A549 (cell line): ENCODE data around the gene TMTC2.

Experiments used
- BHLHE40 ChIP-seq: IDR thresholded peaks from 2 replicates; pipeline ENCODE4 v1.6.1; 2012; ENCODE audit warnings: low read depth, low read length, inconsistent platforms
- CTCF ChIP-seq: fragments of >200 bp; sonication (Bioruptor Twin); formaldehyde crosslinking; IDR thresholded peaks from 3 replicates; pipeline ENCODE4 v1.5.1; 2016
- EP300 ChIP-seq, 2 experiments: fragments of >200 bp; sonication (Bioruptor Twin); formaldehyde crosslinking; IDR thresholded peaks; 2 replicates in 1 of 2; 3 replicates in 1 of 2; pipeline ENCODE4 v1.6.1; 2016 to 2017
- FOSL2 ChIP-seq, 2 experiments: fragments of 450-650 bp in 1 of 2; fragments of >200 bp in 1 of 2; sonication (Bioruptor Twin) in 1 of 2; formaldehyde crosslinking; IDR thresholded peaks; 2 replicates each; pipeline versions ENCODE4 v1.5.0 to v1.6.1; 2016 to 2020; ENCODE audit warnings: mild to moderate bottlenecking in 1 of 2, moderate library complexity in 1 of 2
- MYC ChIP-seq: IDR thresholded peaks from 2 replicates; pipeline ENCODE4 v1.6.1; 2012; ENCODE audit warnings: mild to moderate bottlenecking, inconsistent platforms, low read length, improper control_type of control experiment, borderline replicate concordance
- PHF8 ChIP-seq: fragments of 200-600 bp; sonication (generic); IDR thresholded peaks from 2 replicates; pipeline ENCODE4 v1.6.1; 2016; ENCODE audit warnings: low read depth, mild to moderate bottlenecking, antibody characterized with exemption, moderate library complexity, borderline replicate concordance
- POLR2A ChIP-seq: IDR thresholded peaks from 2 replicates; pipeline ENCODE4 v1.6.1; 2012; ENCODE audit warnings: mild to moderate bottlenecking, low read length
- RCOR1 ChIP-seq: fragments of 150-350 bp; IDR thresholded peaks from 2 replicates; pipeline ENCODE4 v1.6.1; 2014; ENCODE audit warnings: antibody characterized with exemption, low read length, low read depth
- SMC3 ChIP-seq: fragments of >200 bp; sonication (Bioruptor Twin); formaldehyde crosslinking; IDR thresholded peaks from 3 replicates; pipeline ENCODE4 v1.6.1; 2018; ENCODE audit warnings: inconsistent platforms
- TF ChIP-seq, protein P1 (sequence below): fragments of 200-600 bp; sonication (generic); IDR thresholded peaks from 2 replicates; pipeline ENCODE4 v1.6.1; 2016; ENCODE audit warnings: antibody characterized with exemption, mild to moderate bottlenecking, moderate library complexity
- TF ChIP-seq, protein P2 (sequence below): IDR thresholded peaks from 2 replicates; pipeline ENCODE4 v1.6.1; 2012

DNA sequence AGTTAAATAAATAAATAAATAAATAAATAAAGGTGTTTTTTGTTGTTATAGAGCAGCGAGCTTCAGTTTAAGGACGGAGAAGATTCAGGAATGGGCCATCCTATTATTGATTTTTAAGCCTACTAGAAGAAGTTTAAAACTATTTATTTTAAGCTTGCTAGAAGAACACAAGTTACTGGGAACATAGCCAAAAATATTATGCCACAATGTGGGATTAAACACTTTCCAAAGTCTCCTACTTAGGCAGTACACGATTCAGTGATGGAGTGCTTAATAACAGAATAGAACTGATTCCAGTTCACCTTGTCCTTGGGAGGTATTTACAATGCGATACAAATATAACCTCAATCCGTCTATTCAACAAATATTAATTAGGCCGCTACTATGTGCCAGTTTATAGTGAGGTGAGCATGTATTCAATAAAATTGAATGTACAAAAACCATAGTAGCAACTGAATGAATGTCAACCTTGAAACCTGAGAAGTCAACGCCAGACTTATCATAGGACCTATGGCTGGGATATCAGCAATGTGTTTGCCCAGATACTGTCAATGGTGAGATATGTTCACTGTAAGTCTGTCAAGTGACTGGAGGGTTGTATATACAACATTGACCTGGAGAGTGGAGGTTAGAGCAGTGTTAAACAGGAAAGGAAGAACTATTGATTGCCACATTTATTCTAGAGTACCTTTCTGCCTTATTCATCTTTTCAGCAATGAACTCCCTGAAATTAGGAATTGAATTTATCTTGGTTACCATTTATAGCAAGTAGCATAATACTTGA is 486.4 kb downstream of the TMTC2 start:
- no peak for TF ChIP-seq CTCF
- TF ChIP-seq RCOR1, result no peak
- no peak for TF ChIP-seq POLR2A
- TF ChIP-seq, protein P1, sequence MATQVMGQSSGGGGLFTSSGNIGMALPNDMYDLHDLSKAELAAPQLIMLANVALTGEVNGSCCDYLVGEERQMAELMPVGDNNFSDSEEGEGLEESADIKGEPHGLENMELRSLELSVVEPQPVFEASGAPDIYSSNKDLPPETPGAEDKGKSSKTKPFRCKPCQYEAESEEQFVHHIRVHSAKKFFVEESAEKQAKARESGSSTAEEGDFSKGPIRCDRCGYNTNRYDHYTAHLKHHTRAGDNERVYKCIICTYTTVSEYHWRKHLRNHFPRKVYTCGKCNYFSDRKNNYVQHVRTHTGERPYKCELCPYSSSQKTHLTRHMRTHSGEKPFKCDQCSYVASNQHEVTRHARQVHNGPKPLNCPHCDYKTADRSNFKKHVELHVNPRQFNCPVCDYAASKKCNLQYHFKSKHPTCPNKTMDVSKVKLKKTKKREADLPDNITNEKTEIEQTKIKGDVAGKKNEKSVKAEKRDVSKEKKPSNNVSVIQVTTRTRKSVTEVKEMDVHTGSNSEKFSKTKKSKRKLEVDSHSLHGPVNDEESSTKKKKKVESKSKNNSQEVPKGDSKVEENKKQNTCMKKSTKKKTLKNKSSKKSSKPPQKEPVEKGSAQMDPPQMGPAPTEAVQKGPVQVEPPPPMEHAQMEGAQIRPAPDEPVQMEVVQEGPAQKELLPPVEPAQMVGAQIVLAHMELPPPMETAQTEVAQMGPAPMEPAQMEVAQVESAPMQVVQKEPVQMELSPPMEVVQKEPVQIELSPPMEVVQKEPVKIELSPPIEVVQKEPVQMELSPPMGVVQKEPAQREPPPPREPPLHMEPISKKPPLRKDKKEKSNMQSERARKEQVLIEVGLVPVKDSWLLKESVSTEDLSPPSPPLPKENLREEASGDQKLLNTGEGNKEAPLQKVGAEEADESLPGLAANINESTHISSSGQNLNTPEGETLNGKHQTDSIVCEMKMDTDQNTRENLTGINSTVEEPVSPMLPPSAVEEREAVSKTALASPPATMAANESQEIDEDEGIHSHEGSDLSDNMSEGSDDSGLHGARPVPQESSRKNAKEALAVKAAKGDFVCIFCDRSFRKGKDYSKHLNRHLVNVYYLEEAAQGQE, result no peak
- TF ChIP-seq FOSL2 (IDR thresholded peaks at IDR 0.05), result no peak
- no peak for TF ChIP-seq FOSL2 (CRISPR knock-in tag; IDR thresholded peaks at IDR 0.05)
- TF ChIP-seq EP300 (IDR thresholded peaks at IDR 0.05), result no peak
- TF ChIP-seq, protein P2, sequence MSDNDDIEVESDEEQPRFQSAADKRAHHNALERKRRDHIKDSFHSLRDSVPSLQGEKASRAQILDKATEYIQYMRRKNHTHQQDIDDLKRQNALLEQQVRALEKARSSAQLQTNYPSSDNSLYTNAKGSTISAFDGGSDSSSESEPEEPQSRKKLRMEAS, result no peak
- TF ChIP-seq MYC, result no peak
- no peak for TF ChIP-seq PHF8
- TF ChIP-seq BHLHE40, result no peak
- TF ChIP-seq SMC3, result no peak
